ENCODE results near the gene RPL13A. TPM values are rescaled to one million over a fixed set of nuclear protein-coding genes. Genes with fewer than 3 reads are reported as not detected.

RPL13A gene
- total and polyA plus RNA-seq, 2 of the 13 experiments (the other 11 are each of a cell fraction or from before 2014, with no cell fraction given), result 2,601 to 3,407 TPM

- TF ChIP-seq CAMTA2 (CRISPR knock-in tag; IDR thresholded peaks at IDR 0.05; ENCODE audit: borderline replicate concordance), result peak; percentile 53; the same call in 1 of the 2 replicates
- no peak for TF ChIP-seq KLF13 (CRISPR knock-in tag; IDR thresholded peaks at IDR 0.05)
- peak; percentile 74 for TF ChIP-seq PHF5A (CRISPR knock-in tag; IDR thresholded peaks at IDR 0.05; ENCODE audit: low read depth, unreplicated experiment)
- peak; percentile 99 for TF ChIP-seq THAP9 (CRISPR knock-in tag; IDR thresholded peaks at IDR 0.05; ENCODE audit: borderline replicate concordance)
- no peak for TF ChIP-seq ZNF704 (CRISPR knock-in tag; IDR thresholded peaks at IDR 0.05; ENCODE audit: borderline replicate concordance)
- TF ChIP-seq TAF1 (CRISPR knock-in tag; IDR thresholded peaks at IDR 0.05), result peak; percentile 100
- TF ChIP-seq XRCC5 (optimal IDR thresholded peaks at IDR 0.05; ENCODE audit: low read length), result peak; percentile 11
- TF ChIP-seq ARHGAP35 (CRISPR knock-in tag; IDR thresholded peaks at IDR 0.05; ENCODE audit: borderline replicate concordance), result no peak
- peak; percentile 67; the same call in 1 of the 2 replicates for TF ChIP-seq KMT2B (CRISPR knock-in tag; IDR thresholded peaks at IDR 0.05)
- TF ChIP-seq FOXA1 (IDR thresholded peaks at IDR 0.05), result no peak
- TF ChIP-seq FOXA1 (CRISPR knock-in tag; IDR thresholded peaks at IDR 0.05), result 0 out of 2 replicates have a peak, but pooled peaks have one; percentile 14
- TF ChIP-seq IKZF4 (CRISPR knock-in tag; IDR thresholded peaks at IDR 0.05; ENCODE audit: borderline replicate concordance, low read depth, not compliant biosample characterization), result no peak
- no peak for TF ChIP-seq ZNF18 (CRISPR knock-in tag; IDR thresholded peaks at IDR 0.05; ENCODE audit: insufficient replicate concordance)
- no peak for TF ChIP-seq FUBP1 (CRISPR knock-in tag; IDR thresholded peaks at IDR 0.05; ENCODE audit: borderline replicate concordance)
- TF ChIP-seq AFF4 (CRISPR knock-in tag; IDR thresholded peaks at IDR 0.05), result peak; percentile 95
Measured at GRCh38 chr19:49487277-49488045, at the start of gene RPL13A (continued).

Measured in HepG2 (cell line).